GM12878 (cell line): ENCODE measurements around the gene ZNF627. TPM values are rescaled to one million over a fixed set of nuclear protein-coding genes. Genes with fewer than 3 reads are reported as not detected.
A peak's percentile ranks its signal among the peaks of the same experiment; 100 is the strongest.

Experiments used
- FOXM1 ChIP-seq: IDR thresholded peaks from 2 replicates; pipeline ENCODE4 v1.6.1; 2012; ENCODE audit warnings: low read depth, mild to moderate bottlenecking, inconsistent platforms, low read length, moderate library complexity
- RB1 ChIP-seq: fragments of 450-650 bp; formaldehyde crosslinking; IDR thresholded peaks from 2 replicates; pipeline ENCODE4 v1.6.1; 2017; ENCODE audit warnings: mild to moderate bottlenecking, borderline replicate concordance
- RBBP5 ChIP-seq: fragments of 200-600 bp; sonication (generic); conservative IDR thresholded peaks from 2 replicates; pipeline ENCODE4 v1.6.1; 2016
- RUNX3 ChIP-seq: IDR thresholded peaks from 2 replicates; pipeline ENCODE4 v1.6.1; 2012; ENCODE audit warnings: low read length, inconsistent platforms
- SMC3 ChIP-seq: IDR thresholded peaks from 2 replicates; pipeline ENCODE4 v1.6.1; 2011; ENCODE audit warnings: low read length, improper control_type of control experiment, borderline replicate concordance
- polyA plus RNA-seq, 11 experiments: library from polyadenylated mRNA; depleted of rRNA in 4 of 11; unstranded in 6 of 11; stranded (reverse) in 5 of 11; fragments of >200 nt; fragmentation: Nextera tagmentation in 4 of 11; fragmentation: Illumina TruSeq in 1 of 11; extraction: Ambion mirVana in 4 of 11; extraction: Trizol in 1 of 11; gene quantifications; 1 replicate in 1 of 11; 2 replicates in 10 of 11; pipeline versions ENCODE4 v1.2.1 to v1.2.3, GENCODE V29; 2011 to 2016; ENCODE audit warnings: inconsistent platforms in 2 of 11, missing spikeins in 2 of 11, low read depth in 1 of 11
- total RNA-seq, 4 experiments: library from RNA; depleted of rRNA in 3 of 4; stranded (reverse); fragments of >200 nt in 3 of 4; fragmentation: Illumina TruSeq in 1 of 4; extraction: Trizol in 1 of 4; gene quantifications; 2 replicates each; pipeline versions ENCODE4 v1.2.1 to v1.2.3, GENCODE V29; 2013 to 2021
- TF ChIP-seq, protein P1 (sequence below): fragments of 450-650 bp; IDR thresholded peaks from 2 replicates; pipeline ENCODE4 v1.6.1; 2017; ENCODE audit warnings: mild to moderate bottlenecking, moderate library complexity
- TF ChIP-seq, protein P2 (sequence below): IDR thresholded peaks from 2 replicates; pipeline ENCODE4 v1.6.1; 2012; ENCODE audit warnings: low read depth, low read length, improper control_type of control experiment
- TF ChIP-seq, protein P3 (sequence below): fragments of 450-650 bp; IDR thresholded peaks from 2 replicates; pipeline ENCODE4 v1.6.1; 2017; ENCODE audit warnings: mild to moderate bottlenecking, low read depth, inconsistent platforms; ENCODE audit not compliant: poor library complexity, severe bottlenecking
- TF ChIP-seq, protein P4 (sequence below): fragments of 450-650 bp; IDR thresholded peaks from 2 replicates; pipeline ENCODE4 v1.6.1; 2017; ENCODE audit warnings: low read depth, mild to moderate bottlenecking, moderate library complexity
- TF ChIP-seq, protein P5 (sequence below): fragments of 450-650 bp; IDR thresholded peaks from 2 replicates; pipeline ENCODE4 v1.6.1; 2017; ENCODE audit warnings: antibody characterized with exemption, mild to moderate bottlenecking, moderate library complexity

The ZNF627 gene
- total and polyA plus RNA-seq, 10 of the 15 experiments (the other 5 are each of a cell fraction or from before 2014, with no cell fraction given): 5.1 to 13.7 (median 10.2) TPM

DNA sequence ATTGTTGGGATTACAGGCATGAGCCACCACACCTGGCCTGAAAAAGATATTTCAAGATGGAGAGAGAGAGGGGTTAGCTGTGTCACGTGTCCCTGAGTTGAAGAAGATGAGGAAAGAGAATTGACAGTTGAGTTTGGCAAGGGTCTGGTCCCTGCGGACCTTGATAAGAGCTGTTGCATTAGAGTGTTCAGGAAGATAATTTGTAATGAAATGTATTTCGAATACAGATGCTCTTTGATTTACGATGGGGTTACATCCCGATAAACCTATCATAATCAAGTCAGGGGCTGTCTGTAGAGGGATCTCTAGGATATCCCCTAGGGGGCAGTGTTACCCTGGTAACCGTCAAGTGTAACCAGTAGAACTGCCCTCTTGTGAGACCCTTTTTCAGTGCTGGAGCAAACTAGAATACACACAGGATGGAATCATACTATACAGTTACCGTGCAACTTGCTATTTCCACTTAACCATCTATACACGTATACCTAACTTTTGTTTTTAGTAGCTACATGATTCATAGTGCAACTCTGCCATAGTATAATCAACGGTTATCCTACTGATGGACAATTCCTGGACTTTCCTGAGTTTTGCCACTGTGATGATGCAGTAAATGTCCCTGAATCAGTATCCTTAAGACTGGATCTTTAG lies 36.8 kb upstream of the ZNF627 start (continued):
- TF ChIP-seq, protein P1, sequence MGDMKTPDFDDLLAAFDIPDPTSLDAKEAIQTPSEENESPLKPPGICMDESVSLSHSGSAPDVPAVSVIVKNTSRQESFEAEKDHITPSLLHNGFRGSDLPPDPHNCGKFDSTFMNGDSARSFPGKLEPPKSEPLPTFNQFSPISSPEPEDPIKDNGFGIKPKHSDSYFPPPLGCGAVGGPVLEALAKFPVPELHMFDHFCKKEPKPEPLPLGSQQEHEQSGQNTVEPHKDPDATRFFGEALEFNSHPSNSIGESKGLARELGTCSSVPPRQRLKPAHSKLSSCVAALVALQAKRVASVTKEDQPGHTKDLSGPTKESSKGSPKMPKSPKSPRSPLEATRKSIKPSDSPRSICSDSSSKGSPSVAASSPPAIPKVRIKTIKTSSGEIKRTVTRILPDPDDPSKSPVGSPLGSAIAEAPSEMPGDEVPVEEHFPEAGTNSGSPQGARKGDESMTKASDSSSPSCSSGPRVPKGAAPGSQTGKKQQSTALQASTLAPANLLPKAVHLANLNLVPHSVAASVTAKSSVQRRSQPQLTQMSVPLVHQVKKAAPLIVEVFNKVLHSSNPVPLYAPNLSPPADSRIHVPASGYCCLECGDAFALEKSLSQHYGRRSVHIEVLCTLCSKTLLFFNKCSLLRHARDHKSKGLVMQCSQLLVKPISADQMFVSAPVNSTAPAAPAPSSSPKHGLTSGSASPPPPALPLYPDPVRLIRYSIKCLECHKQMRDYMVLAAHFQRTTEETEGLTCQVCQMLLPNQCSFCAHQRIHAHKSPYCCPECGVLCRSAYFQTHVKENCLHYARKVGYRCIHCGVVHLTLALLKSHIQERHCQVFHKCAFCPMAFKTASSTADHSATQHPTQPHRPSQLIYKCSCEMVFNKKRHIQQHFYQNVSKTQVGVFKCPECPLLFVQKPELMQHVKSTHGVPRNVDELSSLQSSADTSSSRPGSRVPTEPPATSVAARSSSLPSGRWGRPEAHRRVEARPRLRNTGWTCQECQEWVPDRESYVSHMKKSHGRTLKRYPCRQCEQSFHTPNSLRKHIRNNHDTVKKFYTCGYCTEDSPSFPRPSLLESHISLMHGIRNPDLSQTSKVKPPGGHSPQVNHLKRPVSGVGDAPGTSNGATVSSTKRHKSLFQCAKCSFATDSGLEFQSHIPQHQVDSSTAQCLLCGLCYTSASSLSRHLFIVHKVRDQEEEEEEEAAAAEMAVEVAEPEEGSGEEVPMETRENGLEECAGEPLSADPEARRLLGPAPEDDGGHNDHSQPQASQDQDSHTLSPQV: peak; percentile 67; the same call in 1 of the 2 replicates
- TF ChIP-seq RUNX3: peak; percentile 52; the same call in 1 of the 2 replicates
- TF ChIP-seq RBBP5: no peak
- peak; percentile 55; the same call in 1 of the 2 replicates for TF ChIP-seq FOXM1
- TF ChIP-seq SMC3: peak; percentile 90
- TF ChIP-seq, protein P2, sequence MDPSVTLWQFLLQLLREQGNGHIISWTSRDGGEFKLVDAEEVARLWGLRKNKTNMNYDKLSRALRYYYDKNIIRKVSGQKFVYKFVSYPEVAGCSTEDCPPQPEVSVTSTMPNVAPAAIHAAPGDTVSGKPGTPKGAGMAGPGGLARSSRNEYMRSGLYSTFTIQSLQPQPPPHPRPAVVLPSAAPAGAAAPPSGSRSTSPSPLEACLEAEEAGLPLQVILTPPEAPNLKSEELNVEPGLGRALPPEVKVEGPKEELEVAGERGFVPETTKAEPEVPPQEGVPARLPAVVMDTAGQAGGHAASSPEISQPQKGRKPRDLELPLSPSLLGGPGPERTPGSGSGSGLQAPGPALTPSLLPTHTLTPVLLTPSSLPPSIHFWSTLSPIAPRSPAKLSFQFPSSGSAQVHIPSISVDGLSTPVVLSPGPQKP: no peak
- TF ChIP-seq, protein P3, sequence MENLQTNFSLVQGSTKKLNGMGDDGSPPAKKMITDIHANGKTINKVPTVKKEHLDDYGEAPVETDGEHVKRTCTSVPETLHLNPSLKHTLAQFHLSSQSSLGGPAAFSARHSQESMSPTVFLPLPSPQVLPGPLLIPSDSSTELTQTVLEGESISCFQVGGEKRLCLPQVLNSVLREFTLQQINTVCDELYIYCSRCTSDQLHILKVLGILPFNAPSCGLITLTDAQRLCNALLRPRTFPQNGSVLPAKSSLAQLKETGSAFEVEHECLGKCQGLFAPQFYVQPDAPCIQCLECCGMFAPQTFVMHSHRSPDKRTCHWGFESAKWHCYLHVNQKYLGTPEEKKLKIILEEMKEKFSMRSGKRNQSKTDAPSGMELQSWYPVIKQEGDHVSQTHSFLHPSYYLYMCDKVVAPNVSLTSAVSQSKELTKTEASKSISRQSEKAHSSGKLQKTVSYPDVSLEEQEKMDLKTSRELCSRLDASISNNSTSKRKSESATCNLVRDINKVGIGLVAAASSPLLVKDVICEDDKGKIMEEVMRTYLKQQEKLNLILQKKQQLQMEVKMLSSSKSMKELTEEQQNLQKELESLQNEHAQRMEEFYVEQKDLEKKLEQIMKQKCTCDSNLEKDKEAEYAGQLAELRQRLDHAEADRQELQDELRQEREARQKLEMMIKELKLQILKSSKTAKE: peak; percentile 60
- TF ChIP-seq RB1: peak; percentile 49; the same call in 1 of the 2 replicates
- TF ChIP-seq, protein P4, sequence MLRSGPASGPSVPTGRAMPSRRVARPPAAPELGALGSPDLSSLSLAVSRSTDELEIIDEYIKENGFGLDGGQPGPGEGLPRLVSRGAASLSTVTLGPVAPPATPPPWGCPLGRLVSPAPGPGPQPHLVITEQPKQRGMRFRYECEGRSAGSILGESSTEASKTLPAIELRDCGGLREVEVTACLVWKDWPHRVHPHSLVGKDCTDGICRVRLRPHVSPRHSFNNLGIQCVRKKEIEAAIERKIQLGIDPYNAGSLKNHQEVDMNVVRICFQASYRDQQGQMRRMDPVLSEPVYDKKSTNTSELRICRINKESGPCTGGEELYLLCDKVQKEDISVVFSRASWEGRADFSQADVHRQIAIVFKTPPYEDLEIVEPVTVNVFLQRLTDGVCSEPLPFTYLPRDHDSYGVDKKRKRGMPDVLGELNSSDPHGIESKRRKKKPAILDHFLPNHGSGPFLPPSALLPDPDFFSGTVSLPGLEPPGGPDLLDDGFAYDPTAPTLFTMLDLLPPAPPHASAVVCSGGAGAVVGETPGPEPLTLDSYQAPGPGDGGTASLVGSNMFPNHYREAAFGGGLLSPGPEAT: peak; percentile 66
- TF ChIP-seq, protein P5, sequence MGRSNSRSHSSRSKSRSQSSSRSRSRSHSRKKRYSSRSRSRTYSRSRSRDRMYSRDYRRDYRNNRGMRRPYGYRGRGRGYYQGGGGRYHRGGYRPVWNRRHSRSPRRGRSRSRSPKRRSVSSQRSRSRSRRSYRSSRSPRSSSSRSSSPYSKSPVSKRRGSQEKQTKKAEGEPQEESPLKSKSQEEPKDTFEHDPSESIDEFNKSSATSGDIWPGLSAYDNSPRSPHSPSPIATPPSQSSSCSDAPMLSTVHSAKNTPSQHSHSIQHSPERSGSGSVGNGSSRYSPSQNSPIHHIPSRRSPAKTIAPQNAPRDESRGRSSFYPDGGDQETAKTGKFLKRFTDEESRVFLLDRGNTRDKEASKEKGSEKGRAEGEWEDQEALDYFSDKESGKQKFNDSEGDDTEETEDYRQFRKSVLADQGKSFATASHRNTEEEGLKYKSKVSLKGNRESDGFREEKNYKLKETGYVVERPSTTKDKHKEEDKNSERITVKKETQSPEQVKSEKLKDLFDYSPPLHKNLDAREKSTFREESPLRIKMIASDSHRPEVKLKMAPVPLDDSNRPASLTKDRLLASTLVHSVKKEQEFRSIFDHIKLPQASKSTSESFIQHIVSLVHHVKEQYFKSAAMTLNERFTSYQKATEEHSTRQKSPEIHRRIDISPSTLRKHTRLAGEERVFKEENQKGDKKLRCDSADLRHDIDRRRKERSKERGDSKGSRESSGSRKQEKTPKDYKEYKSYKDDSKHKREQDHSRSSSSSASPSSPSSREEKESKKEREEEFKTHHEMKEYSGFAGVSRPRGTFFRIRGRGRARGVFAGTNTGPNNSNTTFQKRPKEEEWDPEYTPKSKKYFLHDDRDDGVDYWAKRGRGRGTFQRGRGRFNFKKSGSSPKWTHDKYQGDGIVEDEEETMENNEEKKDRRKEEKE: no peak
